Fibroblast of the aortic adventitia (primary cell): ENCODE measurements around the gene STAG1. TPM values are rescaled to one million over a fixed set of nuclear protein-coding genes. Genes with fewer than 3 reads are reported as not detected.
A peak's percentile ranks its signal among the peaks of the same experiment; 100 is the strongest.

ENCODE experiments used
- DNase-seq: peaks from one replicate; pipeline ENCODE4 v3.0.0-alpha.2; 2010; ENCODE audit warnings: low read depth
- H3K4me3 ChIP-seq: 2 replicates; pipeline ENCODE4 v1.5.1; 2011; ENCODE audit warnings: low read depth, mild to moderate bottlenecking, control low read depth, low read length, moderate library complexity
- total RNA-seq: library from RNA; depleted of rRNA; stranded (reverse); fragments of >200 nt; gene quantifications from 2 replicates; pipeline ENCODE4 v1.2.3, GENCODE V29; 2012; ENCODE audit warnings: low replicate concordance
- TF ChIP-seq, protein P1 (sequence below): IDR thresholded peaks from 2 replicates; pipeline ENCODE4 v1.5.1; 2011; ENCODE audit warnings: mild to moderate bottlenecking, low read length, control low read depth, inconsistent platforms; ENCODE audit not compliant: insufficient read depth

The STAG1 gene
- total RNA-seq, 1 donor = 78.0 TPM

DNA sequence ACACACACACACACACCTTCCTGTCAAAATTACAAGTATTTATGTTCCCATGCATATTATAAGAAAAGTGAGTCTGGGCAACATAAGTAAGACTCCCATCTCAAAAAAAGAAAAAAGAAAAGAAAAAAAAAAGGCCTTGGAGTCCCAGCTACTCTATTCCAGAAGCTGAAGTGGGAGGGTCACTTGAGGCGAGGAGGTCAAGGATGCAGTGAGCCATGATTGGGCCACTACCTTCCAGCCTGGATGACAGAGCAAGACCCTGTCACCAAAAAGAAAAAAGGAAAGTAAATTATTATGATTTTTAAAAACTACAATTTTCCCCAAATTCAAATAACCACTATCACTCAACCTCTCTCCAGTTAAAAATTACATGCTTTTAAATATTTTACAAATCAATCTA is 113.1 kb downstream of the STAG1 start:
- DNase-seq = no peak
- TF ChIP-seq, protein P1, sequence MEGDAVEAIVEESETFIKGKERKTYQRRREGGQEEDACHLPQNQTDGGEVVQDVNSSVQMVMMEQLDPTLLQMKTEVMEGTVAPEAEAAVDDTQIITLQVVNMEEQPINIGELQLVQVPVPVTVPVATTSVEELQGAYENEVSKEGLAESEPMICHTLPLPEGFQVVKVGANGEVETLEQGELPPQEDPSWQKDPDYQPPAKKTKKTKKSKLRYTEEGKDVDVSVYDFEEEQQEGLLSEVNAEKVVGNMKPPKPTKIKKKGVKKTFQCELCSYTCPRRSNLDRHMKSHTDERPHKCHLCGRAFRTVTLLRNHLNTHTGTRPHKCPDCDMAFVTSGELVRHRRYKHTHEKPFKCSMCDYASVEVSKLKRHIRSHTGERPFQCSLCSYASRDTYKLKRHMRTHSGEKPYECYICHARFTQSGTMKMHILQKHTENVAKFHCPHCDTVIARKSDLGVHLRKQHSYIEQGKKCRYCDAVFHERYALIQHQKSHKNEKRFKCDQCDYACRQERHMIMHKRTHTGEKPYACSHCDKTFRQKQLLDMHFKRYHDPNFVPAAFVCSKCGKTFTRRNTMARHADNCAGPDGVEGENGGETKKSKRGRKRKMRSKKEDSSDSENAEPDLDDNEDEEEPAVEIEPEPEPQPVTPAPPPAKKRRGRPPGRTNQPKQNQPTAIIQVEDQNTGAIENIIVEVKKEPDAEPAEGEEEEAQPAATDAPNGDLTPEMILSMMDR = no peak
- no peak overlapping the region for H3K4me3 ChIP-seq

DNA sequence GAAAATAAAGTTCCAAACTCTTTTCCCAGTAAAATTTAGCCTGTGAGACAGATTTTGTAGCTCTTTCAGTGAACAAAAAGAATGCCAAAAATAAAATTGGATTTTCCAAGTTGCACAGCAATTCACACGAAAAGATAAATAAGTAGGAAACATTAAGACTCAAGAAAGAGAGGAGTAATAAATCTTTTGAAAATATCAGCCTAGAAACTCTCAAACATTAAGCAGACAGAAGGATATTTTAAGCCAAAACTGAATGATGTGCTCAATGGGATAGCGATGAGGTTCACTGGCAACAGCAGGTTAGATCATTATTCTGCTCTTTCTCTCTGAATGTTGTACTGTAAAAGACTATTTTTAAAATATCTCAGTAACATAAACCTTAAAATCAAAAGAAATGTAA is 115.0 kb downstream of the STAG1 start:
- no peak for DNase-seq
- H3K4me3 ChIP-seq = no peak overlapping the region
- TF ChIP-seq, protein P1 = no peak

DNA sequence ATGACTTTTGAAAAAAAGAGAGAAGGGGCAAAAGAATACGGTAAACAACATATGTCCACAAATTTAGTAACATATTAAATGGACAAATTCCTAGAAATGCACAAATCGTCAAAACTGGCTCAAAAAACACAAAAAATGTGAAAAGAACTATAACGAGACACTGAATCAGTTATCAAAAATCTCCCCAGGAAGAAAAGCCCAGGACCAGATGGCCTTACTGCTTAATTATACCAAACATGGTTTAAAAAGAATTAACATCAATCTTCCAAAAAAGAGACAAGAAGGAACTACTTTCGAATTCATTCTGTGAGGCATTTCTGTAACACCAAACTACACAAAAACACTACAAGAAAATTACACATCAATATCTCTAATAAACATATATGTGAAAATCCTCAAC is 117.4 kb downstream of the STAG1 start:
- no peak overlapping the region for H3K4me3 ChIP-seq

DNA sequence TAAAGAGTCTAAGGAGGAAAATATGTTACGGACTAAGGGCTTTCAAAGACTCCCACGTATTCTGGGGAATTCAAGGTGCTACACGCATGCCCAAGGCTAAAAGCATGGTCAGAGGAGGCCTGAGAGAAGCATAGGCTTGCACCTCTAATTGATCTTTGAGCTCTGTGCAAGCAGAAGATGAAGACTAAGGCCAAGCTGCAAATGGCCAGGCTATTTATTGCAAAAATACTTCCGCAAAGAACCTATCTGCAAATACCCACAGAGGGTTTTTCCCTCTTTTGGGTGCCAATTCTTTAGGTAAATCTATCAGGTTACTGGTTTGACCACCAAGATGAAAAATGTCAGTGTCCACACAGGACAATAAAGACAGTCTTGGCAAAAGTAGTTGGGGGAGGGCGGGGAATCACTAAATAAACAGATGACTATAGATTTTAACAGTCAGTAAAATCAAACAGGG is 119.5 kb downstream of the STAG1 start:
- no peak overlapping the region for H3K4me3 ChIP-seq
- TF ChIP-seq, protein P1 = no peak
- peak; percentile 37 for DNase-seq

More for the DNA sequence above, 117.4 kb downstream of the STAG1 start:
- no peak for DNase-seq
- TF ChIP-seq, protein P1 = no peak

DNA sequence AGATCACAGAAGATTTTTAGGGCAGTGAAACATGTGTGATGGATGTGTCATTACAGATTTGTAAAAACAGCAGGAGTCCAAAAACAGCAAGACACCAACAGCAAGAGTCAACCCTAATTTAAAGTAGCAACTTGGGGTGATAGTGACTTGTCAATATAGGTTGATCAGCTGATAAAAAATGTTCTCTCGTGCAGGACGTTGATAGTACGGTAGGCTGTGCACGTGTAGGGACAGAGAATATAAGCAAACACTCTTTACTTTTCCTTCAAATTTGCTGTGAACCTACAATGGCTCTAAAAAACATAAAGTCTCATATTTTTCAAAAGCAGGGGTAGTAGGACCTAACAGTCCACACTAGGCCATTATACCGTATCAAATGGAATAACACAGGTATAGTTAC is 120.8 kb downstream of the STAG1 start:
- DNase-seq = no peak
- TF ChIP-seq, protein P1 = no peak
- H3K4me3 ChIP-seq = no peak overlapping the region

DNA sequence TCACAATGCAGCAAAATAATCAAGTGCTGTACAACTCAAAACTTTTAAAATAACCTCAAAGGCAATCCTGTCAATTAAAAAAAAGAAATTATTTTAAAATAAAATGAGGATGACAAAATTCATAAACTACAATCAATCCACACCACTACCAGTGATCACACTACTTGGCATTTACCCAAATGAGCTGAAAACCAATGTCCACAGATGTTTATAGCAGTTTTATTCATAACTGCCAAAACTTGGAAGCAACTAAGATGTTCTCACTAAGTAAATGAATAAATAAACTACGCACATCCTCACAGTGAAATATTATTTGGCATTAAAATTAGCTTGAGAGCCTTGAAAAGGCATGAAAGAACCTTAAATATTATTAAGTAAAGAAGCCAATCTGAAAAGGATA is 121.3 kb downstream of the STAG1 start:
- TF ChIP-seq, protein P1 = no peak
- peak; percentile 14 for DNase-seq
- H3K4me3 ChIP-seq = no peak overlapping the region

- TF ChIP-seq, protein P1 = no peak
- no peak for DNase-seq
- H3K4me3 ChIP-seq = no peak overlapping the region
Observed at GRCh38 chr3:136626493-136626892, 125.7 kb downstream of the STAG1 start.
